Peyer's patch (tissue), 4 donors: ENCODE data around the gene MAMSTR.

Experiments used
- POLR2A ChIP-seq, 2 donors: fragments of 450-650 bp; IDR thresholded peaks; one replicate each; pipeline ENCODE4 v1.5.1; 2017; ENCODE audit warnings: antibody characterized with exemption in 2 of 2, mild to moderate bottlenecking in 2 of 2, moderate library complexity in 2 of 2
- TF ChIP-seq, protein P1 (sequence below), 6 experiments: fragments of 450-650 bp in 4 of 6; fragments of 200-600 bp in 2 of 6; sonication (generic) in 1 of 6; IDR thresholded peaks; one replicate each; pipeline ENCODE4 v1.5.1; 2017 to 2019; ENCODE audit warnings: antibody characterized with exemption in 6 of 6, mild to moderate bottlenecking in 3 of 6, moderate library complexity in 1 of 6

DNA sequence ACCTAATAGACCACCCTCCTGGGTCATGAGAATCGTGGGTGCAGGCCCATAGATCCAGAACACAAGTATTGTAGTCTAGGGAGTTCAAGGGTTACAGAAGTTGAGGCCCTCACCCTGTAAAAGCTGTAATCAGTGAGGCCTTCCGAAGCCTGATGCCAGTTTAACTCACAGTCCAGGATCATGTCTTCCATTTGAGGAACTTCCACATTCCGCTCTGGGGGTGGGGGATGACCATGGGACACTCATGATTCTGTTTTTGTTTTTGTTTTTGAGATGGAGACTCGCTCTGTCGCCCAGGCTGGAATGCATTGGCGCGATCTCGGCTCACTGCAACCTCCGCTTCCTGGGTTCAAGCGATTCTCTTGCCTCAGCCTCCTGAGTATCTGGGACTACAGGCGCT lies 22.6 kb upstream of the MAMSTR start:
- TF ChIP-seq POLR2A (IDR thresholded peaks at IDR 0.05): no peak
- TF ChIP-seq, protein P1, sequence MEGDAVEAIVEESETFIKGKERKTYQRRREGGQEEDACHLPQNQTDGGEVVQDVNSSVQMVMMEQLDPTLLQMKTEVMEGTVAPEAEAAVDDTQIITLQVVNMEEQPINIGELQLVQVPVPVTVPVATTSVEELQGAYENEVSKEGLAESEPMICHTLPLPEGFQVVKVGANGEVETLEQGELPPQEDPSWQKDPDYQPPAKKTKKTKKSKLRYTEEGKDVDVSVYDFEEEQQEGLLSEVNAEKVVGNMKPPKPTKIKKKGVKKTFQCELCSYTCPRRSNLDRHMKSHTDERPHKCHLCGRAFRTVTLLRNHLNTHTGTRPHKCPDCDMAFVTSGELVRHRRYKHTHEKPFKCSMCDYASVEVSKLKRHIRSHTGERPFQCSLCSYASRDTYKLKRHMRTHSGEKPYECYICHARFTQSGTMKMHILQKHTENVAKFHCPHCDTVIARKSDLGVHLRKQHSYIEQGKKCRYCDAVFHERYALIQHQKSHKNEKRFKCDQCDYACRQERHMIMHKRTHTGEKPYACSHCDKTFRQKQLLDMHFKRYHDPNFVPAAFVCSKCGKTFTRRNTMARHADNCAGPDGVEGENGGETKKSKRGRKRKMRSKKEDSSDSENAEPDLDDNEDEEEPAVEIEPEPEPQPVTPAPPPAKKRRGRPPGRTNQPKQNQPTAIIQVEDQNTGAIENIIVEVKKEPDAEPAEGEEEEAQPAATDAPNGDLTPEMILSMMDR (IDR thresholded peaks at IDR 0.05): no peak
